Stimulated activated CD8-positive, alpha-beta memory T cell treated with anti-CD3 and anti-CD28 coated beads, Interleukin-15, amount 100 ng/mL, for 48 hours (primary cell): ENCODE measurements around the gene FBLN2.

ENCODE experiments used
- DNase-seq, 2 donors: peaks; one replicate each; pipeline ENCODE4 v3.0.0-alpha.2; 2020; ENCODE audit warnings: low read depth in 2 of 2

FBLN2 gene

DNA sequence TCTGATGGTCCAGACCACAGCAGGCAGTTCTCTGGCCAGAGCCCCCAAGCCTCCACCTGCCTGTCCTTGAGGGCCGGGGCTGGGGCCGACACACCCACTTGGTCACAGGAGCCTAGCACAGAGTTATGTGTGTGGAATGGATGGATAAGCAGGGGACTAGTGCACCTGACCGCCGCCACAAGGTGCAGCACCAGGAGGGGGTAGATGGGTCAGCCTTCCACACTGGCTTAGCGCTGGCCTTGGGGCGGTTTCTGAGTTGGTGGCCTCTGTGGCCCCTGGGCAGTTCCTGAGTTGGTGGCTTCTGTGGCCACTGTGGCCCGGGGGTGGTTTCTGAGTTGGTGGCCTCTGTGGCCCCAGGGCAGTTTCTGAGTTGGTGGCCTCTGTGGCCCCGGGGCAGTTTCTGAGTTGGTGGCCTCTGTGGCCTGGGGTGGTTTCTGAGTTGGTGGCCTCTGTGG, 75.8 kb downstream of the FBLN2 start:
- DNase-seq: no peak

DNA sequence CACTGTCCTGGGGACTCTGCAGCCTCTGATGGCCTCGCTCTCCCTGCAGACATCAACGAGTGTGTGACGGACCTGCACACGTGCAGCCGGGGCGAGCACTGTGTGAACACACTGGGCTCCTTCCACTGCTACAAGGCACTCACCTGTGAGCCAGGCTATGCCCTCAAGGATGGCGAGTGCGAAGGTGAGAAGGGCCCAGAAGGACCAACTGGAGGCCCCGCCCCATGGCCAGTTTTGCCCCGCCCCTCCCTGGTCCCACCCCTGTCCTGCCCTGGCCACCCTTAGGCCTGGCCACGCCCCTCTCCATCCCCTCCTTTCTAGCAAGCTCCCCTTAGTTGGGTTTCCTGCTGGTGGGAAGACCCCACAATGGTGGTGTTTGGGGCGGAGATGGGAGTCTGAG, 77.5 kb downstream of the FBLN2 start:
- no peak for DNase-seq

DNA sequence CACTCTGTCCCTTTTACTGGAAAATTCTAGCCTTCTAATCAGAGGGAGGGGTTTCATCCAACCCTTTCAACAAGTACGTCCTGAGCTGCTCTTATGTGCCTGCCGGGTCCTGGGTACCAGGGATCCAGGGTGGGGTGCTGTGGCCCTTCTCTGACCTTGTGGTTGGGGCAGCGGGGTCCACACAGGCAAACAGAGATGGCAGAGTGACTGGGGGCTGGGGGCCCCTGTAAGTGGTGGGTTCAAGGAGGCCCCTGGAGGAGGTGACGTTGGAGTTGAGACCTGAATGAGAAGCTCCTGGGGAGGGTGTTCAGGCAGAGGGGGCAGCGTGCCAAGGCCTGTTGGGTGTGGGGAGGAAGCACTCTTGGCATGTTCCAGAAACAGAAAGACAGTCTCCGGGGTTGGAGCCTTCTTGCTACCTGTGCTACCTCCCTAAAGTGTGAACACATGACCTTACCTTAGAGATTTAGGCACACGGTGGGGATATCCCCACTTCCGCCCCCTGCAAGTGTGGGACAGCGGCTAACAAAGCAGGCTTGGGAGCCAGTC, 78.1 kb downstream of the FBLN2 start:
- DNase-seq: no peak

DNA sequence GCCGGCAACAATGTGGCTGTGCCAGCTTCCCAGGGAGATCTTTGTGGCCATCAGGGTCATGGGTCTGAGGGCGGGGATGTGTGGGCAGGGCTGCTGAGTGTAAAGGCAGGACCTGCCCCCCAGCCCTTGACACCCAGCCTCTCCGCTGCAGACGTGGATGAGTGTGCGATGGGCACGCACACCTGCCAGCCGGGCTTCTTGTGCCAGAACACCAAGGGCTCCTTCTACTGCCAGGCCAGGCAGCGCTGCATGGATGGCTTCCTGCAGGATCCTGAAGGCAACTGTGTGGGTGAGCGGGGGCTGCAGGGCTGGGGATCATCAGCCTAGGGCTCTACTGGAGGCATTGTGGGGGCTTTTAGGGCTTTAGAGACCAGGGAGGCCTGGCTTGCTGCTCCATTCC, 78.8 kb downstream of the FBLN2 start:
- no peak for DNase-seq

DNA sequence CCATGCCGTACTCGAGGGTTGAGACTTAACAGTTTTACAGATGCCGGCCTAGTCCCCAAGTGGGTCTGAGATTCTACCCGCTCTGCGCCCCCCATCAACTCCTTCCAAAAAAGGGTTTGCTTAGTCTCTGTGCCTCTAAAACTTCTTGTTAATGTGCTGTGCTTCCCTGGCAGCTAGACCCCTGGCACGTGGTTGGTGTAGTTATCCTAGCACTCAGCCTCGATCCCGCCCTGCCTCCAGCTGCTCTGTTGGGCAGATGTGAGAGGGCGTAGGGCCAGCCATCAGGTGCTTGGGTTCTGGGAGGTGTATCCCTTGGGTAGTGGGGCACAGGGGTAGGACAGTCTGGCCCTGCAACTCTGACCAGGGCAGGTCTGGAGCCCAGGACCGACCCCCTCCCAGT, 79.5 kb downstream of the FBLN2 start:
- no peak for DNase-seq

DNA sequence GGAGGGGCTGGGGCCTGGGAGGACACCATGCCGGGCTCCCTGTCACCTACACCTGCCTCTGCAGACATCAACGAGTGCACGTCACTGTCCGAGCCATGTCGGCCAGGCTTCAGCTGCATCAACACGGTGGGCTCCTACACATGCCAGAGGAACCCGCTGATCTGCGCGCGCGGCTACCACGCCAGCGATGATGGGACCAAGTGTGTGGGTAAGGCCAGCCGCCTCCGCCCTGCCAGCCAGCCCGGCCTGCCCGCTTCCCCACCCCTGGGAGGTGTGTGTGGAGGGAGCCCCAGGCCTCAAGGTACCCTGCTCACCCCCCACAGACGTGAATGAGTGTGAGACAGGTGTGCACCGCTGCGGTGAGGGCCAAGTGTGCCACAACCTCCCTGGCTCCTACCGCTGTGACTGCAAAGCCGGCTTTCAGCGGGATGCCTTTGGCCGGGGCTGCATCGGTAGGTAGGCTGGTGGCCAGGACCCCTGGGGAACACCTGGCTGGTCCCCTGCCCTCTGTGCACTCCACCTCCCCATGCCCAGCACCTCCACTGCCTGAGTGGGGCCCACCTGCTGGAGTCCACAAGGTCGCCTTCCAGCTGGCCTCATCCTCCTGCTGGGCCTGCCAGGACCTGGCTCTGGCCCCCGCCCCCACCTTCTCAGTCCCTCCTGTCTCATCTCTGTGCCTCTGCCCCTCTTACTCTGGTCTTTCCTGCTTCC, 80.1 kb downstream of the FBLN2 start:
- no peak for DNase-seq

DNA sequence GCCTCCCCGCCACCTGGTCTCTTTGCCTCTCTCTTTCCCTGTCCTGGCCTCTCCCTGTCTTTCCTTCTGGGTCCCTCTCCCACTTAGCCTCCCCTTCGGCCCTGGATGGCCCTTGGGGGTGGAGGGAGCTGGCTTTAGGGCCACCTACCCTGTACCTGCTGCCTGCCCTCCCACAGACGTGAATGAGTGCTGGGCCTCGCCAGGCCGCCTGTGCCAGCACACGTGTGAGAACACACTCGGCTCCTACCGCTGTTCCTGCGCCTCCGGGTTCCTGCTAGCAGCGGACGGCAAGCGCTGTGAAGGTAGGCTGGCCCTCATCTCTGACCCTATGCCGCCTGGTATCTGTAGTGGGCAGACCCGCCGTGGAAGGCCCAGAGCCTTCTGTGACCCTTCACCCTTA, 80.7 kb downstream of the FBLN2 start:
- no peak for DNase-seq

DNA sequence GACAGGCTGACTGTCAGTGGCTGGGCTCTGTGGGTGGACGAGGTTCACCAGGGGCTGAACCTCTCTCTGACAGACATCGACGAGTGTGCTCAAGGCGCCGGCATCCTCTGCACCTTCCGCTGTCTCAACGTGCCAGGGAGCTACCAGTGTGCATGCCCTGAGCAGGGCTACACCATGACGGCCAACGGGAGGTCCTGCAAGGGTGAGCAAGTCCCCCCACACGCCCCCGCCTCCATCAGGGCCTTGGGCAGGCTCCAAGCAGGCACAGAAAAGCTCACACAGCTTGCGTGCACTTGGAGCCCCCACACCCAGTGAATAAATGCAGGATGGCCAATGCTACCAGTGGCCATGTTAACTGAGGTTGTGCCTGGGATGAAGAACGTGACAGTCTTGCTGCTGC, 82.3 kb downstream of the FBLN2 start:
- DNase-seq: no peak

DNA sequence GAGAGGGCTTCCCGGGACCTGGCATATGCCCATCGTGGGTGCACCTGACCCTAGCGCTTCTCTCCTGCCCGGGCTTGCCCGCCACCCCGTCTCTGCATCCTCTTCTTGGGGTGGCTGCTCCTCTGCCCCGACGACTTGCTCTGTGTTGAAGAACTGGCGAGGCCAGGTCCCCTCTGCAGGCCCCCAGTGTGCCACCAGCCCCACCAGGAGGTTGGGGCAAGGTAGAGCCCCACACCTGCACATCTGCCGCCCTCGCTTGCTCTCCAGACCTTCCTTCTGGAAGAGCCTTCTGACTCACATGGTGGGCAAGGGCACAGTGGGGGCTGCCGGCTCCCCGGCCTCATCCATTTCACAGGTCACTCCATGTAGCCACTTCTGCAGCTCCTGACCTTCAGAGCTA, 84.3 kb downstream of the FBLN2 start:
- no peak for DNase-seq

DNA sequence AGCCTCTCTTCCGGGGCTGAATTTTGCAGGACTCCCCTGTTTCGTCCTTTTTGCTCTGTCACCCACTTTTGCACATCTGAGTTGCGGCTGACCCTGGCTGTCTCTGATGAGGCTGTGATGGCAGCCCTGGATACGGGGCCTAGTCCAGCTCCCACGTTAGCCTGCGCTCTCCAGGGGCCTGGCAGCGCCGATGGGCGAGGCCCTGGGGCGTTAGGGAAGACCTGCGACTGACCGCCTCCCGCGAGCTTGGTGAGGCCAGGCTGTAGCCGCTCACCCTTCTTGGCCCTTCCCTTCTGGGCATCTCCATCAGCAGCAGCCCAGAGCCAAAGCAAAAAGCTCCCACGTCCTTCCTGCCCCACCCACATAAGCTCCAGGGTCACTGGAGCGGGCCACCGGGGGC, 85.2 kb downstream of the FBLN2 start:
- DNase-seq: no peak

DNA sequence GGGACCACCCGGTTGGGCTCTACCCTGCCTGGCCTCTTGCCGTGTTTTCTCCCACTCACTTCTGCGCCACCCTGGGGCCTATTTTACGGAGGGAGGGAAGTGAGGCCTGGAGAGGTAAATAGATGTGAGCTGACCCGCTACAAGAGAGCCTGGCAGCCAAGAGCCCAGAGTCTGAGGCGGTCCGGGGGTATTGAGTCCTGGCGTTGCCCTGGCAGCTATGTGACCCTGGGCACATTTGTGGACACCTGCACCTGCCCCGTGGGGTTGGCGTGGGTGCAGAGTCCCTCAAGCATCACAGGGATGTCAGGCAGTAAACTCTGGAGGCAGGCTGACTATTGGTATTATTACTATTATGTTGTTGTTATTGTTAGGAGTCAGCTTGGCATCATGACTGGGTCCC, 85.7 kb downstream of the FBLN2 start:
- no peak for DNase-seq

DNA sequence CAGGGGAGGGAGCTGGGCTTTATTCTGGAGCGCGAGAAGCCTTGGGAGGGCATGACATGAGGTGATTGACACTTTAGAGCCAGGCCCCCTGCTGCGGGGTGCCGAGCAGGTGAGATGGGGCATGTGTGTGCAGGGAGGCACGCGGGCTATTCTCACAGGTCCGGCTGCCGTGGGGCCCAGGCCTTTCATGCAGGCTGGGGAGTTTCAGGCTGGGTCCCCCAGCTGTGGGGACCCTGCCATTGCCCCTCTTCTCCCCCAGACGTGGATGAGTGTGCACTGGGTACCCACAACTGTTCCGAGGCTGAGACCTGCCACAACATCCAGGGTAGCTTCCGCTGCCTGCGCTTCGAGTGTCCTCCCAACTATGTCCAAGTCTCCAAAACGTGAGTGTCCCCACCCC, 87.3 kb downstream of the FBLN2 start:
- DNase-seq: no peak

DNA sequence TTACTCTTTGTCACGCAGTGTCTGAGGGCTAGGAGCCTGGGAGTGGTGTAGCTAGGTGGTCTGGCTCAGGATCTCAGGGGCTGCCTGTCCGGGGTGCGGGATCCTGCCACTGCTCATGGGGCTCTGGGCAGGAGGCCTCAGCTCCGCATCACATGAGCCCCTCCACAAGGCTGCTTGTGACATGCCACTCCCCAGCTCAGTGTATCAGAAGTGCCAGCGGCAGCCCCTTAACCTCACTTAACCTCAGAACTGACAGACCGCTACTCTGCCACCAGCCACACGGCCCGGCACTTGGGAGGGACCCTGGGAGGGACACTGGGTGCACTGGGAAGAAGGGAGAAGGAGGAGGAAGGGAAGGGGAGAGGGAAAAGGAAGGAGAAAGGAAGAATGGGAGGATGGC, 87.9 kb downstream of the FBLN2 start:
- DNase-seq: no peak

DNA sequence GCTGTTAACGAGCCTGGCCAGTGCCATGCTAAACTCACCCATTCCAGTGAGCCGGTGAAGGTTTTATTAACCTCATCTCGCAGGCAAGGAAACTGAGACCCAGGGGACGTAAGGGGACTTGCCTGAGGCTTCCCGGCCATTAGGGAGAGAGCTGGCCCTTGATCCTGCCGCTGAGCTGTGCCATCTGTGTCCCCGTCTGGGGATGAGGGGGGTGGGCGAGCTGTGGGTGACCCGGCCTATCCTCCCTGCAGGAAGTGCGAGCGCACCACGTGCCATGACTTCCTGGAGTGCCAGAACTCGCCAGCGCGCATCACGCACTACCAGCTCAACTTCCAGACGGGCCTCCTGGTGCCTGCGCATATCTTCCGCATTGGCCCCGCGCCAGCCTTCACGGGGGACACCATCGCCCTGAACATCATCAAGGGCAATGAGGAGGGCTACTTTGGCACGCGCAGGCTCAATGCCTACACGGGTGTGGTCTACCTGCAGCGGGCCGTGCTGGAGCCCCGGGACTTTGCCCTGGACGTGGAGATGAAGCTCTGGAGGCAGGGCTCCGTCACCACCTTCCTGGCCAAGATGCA, 88.5 kb downstream of the FBLN2 start:
- DNase-seq: no peak

DNA sequence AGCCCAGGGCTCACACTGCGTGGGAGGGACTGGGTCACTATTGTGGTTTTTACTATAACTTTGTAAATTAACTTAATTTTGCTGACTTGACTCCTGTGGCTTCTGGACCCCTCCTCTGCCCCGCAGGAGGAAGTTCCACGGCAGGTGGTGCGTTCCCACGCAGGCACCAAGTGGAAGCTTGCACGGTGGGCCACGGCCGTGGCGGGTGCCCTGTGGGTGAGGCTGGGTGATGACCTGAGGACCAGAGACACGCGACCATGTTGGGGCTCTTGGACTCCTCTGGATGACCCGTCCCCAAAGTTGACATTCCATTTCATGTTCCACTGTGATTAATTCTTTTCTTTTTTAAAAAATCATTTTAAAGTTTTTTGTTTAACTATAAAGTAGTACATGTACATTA, 89.0 kb downstream of the FBLN2 start:
- no peak for DNase-seq

DNA sequence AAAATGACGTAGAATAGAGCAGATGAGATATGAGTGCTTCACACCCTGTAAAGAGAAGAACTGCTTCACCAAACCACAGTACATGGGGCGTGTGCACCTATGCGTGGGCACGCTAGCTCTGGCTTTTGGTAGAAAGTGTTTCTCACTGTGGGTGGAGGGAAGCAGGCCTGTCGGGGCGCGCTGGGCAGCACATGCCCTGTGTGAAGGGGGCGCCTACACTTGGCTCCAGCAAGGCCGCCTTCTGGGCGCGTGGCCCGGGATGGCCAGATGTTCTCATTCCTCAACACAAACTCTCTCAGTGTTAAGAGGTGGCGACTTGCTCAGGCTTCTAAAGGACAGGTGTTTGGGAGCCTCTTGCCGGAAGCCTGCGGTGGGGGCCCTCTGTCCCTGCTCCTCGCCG, 90.0 kb downstream of the FBLN2 start:
- DNase-seq: no peak

DNA sequence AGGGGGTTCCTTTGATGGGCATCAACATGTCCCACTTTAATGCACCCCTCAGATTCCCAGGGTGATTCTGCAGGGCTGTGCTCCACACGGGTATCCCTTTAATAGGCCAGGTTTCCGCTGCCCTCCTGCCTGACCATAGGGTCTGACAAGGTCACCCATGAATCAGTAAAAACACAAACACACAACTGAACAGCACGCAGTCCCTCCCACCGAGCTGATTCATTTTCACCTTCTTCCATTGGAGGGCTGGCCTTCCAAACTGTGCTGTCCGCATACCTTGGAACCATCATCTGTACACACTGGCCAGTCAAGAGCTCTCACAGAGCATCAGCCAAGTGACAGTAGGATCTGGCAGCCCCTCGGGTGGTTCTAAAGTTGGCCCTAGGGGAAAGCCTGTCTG, 93.7 kb downstream of the FBLN2 start:
- DNase-seq: no peak

DNA sequence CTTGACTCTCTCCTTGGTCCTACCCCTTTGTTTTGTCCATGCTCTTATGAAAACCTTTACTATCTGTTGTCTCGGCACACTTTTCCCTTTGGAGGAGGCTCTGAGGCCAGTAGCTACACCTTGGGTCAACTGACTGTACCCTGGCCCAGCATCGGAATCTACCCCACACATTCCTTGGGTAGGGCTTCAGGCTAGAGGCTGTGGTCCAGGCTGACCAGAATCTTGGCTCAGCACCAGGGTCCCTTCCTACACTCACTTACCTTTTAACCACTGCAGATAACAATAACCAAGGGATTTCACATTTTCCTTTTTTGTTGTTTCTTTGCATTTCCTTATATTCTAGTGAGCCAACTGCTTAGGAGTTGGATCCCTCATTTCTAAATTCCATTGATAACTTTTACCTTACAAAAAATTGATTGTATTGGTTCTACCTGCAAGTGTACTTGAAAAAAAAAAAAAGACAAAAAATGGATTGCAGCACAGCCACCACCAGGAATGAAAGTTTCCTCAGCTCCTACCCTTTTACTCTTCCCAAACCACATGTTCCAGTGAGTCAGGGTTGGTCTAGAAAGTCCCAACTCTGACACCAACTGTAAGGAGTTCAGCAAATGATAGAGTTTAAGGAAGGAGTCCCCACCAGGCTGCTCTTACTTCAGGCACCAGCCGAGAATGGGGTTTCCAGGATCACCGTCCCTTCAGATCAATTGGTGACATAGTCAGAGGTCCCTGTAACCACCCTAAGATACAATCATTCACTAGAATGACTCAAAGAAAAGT, 95.6 kb downstream of the FBLN2 start:
- DNase-seq: no peak

DNA sequence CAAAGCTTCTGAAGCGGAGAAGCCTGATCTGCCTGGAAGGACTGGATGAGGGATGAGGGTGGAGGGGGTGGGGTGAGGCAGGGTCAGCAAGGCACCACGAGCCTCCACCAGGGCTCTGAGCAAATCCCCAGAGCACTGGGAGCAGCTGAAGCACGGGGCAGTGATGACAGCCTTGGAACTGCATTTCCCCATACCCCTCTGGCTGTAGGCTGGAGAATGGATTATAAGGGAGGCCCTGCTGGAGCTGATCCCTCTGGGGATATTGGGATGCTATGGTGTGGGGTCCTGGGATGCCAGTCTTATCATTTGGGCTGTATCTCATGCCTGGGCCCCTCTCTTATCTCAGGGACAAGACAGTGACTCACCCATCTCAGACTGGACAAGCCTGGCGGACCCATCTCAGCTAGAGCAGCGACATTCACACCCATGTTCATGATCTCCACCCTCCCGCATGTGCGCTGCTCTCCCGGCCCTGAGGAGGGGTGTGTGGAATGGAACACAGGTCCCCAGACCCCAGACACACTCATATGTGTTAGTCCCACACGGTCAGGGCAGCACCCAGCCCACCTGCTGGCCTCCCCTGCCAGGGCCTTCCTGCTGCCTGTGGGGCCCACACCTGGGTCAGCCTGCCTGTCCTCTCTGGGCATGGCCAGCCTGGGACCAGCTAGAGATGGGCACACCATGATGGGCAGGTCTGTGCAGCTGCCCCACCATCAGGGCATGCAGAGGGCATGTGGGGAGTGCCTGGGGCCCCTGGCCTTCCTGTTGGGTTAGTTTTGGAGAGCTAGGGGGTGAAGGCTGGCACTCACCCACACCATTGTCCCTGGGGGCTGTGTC, 97.1 kb downstream of the FBLN2 start:
- no peak for DNase-seq

DNA sequence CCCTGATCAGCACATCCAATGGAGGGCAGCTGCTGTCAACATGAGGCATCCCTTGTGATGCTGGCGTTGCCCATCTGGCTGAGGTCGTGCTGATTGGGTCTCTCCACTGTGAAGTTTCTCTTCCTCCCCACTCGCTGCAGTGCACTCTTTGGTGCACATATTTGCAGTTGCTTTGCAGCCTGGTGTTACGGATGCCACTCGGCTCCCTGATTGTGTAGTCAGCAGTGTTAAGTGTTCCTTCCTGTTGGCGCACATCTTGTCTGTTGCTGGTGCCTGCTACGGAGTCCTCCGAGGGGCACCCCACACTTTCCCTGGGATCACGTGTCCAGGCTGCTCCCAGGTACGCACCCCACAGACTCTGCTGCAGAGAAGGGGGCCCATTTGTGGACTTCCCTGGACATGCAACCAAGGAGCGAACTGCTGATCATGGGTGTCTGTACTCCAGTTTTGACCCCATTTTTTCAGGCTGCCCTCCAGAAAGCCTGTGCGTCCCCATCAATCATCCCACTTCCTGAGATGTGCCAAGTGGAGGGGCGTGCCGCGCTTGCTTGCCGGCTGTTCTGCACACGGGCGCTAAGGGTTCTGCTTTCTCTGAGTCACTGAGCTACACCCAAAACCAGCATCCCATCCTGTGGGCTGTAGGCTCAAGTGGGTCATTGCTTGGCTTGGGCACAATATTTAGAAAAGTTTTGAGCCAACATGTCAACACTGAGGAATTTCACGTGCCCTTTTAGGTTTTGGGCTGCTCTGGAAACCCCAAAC, 98.6 kb downstream of the FBLN2 start:
- DNase-seq: peak in 1 of 2 donors; percentile 12
